PC-3 (cell line): ENCODE data around the gene MDH1. TPM values are rescaled to one million over a fixed set of nuclear protein-coding genes. Genes with fewer than 3 reads are reported as not detected.
"Not testable (repeated sequence)": the region's sequence is repeated elsewhere in the genome, so short reads cannot be mapped to it uniquely, and the experiment has no call there.

Source experiments
- ATAC-seq: fragments of 200-7000 bp; cut with Tn5 transposase; 2 replicates; pipeline ENCODE4 v1.9.1; 2020; ENCODE audit warnings: mild to moderate bottlenecking, moderate library complexity
- BruUV-seq: library from RNA; stranded (reverse); fragments of 400-500 nt; replicated peaks from 2 replicates; lab custom pipeline; 2021; lab: Mats Ljungman, UMichigan
- CTCF ChIA-PET: fragments of 300-600 bp; sonication (Branson Sonifier 250); formaldehyde crosslinking; loops from one replicate; lab custom pipeline; 2022; ENCODE audit warnings: antibody characterized with exemption; lab: Charles Lee
- POLR2A ChIA-PET: fragments of 300-600 bp; sonication (Branson Sonifier 250); formaldehyde crosslinking; loops from one replicate; lab custom pipeline; 2022; ENCODE audit warnings: antibody characterized with exemption; ENCODE audit not compliant: unreplicated experiment; lab: Charles Lee
- DNase-seq: peaks from one replicate; pipeline ENCODE4 v3.0.0-alpha.2; 2015
- H2AFZ ChIP-seq: fragments of 300-600 bp; sonication (generic); 2 replicates; pipeline ENCODE4 v1.6.0; 2016; ENCODE audit warnings: antibody characterized with exemption, low read length
- H3F3A ChIP-seq: fragments of 300-600 bp; sonication (generic); one replicate; pipeline ENCODE4 v1.6.0; 2017; ENCODE audit warnings: antibody characterized with exemption, low read length, control low read depth, mild to moderate bottlenecking; ENCODE audit not compliant: unreplicated experiment
- H3K27ac ChIP-seq: fragments of 300-600 bp; sonication (generic); 2 replicates; pipeline ENCODE4 v1.5.1; 2016; ENCODE audit warnings: mild to moderate bottlenecking, low read length
- H3K27me3 ChIP-seq: fragments of 300-600 bp; sonication (generic); 2 replicates; pipeline ENCODE4 v1.6.1; 2016; ENCODE audit warnings: low read length, mixed read lengths
- H3K36me3 ChIP-seq: fragments of 300-600 bp; sonication (generic); 2 replicates; pipeline ENCODE4 v1.6.1; 2016; ENCODE audit warnings: low read depth, mixed run types, low read length, mixed read lengths
- H3K4me1 ChIP-seq: fragments of 300-600 bp; sonication (generic); 2 replicates; pipeline ENCODE4 v1.5.1; 2016; ENCODE audit warnings: low read length; ENCODE audit not compliant: insufficient read depth
- H3K4me2 ChIP-seq: fragments of 300-600 bp; sonication (generic); 2 replicates; pipeline ENCODE4 v1.6.0; 2016; ENCODE audit warnings: low read length
- H3K4me3 ChIP-seq: fragments of 300-600 bp; sonication (generic); 2 replicates; pipeline ENCODE4 v1.5.1; 2016; ENCODE audit warnings: mild to moderate bottlenecking, low read length, mixed read lengths
- H3K79me2 ChIP-seq: fragments of 300-600 bp; sonication (generic); 2 replicates; pipeline ENCODE4 v1.6.1; 2017; ENCODE audit warnings: low read length, mixed read lengths
- H3K9ac ChIP-seq: fragments of 300-600 bp; sonication (generic); 2 replicates; pipeline ENCODE4 v1.6.0; 2016; ENCODE audit warnings: mild to moderate bottlenecking, low read length
- H3K9me2 ChIP-seq: fragments of 300-600 bp; sonication (generic); replicated peaks from 2 replicates; pipeline ENCODE4 v1.6.1; 2016; ENCODE audit warnings: mixed run types, low read length, mixed read lengths
- H3K9me3 ChIP-seq: fragments of 300-600 bp; sonication (generic); 2 replicates; pipeline ENCODE4 v1.6.1; 2016; ENCODE audit warnings: low read length, mixed read lengths
- H4K20me1 ChIP-seq: fragments of 300-600 bp; sonication (generic); 2 replicates; pipeline ENCODE4 v1.6.1; 2016; ENCODE audit warnings: low read length, mixed read lengths
- EZH2 ChIP-seq: fragments of 300-600 bp; sonication (generic); IDR thresholded peaks from one replicate; pipeline ENCODE4 v1.6.1; 2017; ENCODE audit warnings: antibody characterized with exemption, mild to moderate bottlenecking, low read length; ENCODE audit not compliant: unreplicated experiment
- EZH2phosphoT487 ChIP-seq: fragments of 300-600 bp; sonication (generic); IDR thresholded peaks from 2 replicates; pipeline ENCODE4 v1.6.1; 2018; ENCODE audit warnings: mild to moderate bottlenecking, antibody characterized with exemption, low read length, borderline replicate concordance
- intact Hi-C: fragments of 100-400 bp; cut with micrococcal nuclease; formaldehyde crosslinking; loops from 2 replicates; pipeline ENCODE4 v1.9.0; 2023
- total RNA-seq: library from RNA; depleted of rRNA; stranded (reverse); fragments of >200 nt; gene quantifications from 2 replicates; pipeline ENCODE4 v1.2.3, GENCODE V29; 2014
- TF ChIP-seq, protein P1 (sequence below): fragments of 300-600 bp; sonication (generic); conservative IDR thresholded peaks from 2 replicates; pipeline ENCODE4 v1.5.1; 2017; ENCODE audit warnings: antibody characterized with exemption, low read depth, mild to moderate bottlenecking, low read length

MDH1 gene
- total RNA-seq, 1 experiment from 2014 or later, result 304 TPM

DNA sequence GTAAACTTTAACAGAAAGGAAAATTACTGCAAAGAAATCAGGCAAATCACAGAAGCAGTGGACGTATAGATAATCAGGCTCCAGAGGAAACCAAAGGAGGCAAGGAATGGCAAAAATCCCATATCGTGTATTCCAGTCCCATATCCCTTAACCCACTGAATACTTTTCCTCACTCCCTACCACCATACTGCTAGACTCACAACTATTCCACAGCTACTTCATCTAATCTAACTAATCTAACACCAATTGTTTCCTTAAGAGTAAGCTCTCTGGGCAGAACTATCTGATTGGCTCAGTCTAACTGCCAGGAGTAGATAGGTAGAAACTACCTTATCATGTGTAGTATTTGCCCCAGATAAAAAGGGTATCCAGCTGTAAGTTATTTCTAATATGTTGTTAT lies 16.8 kb upstream of the MDH1 start:
- Histone ChIP-seq H4K20me1 (no peaks in the 10 kb centered on the region), H2AFZ (no peak overlapping the region), H3F3A (no peaks in the 10 kb centered on the region), H3K9ac (no peak overlapping the region), H3K9me2 (no peaks in the 10 kb centered on the region), H3K79me2 (no peaks in the 10 kb centered on the region), H3K4me3 (no peak overlapping the region), H3K27ac (no peak overlapping the region), H3K27me3 (no peaks in the 10 kb centered on the region), H3K4me1 (no peaks in the 10 kb centered on the region), H3K9me3 (no peaks in the 10 kb centered on the region), H3K4me2 (no peak overlapping the region), H3K36me3 (no peaks in the 10 kb centered on the region)
- CTCF ChIA-PET, result no interaction called here
- POLR2A ChIA-PET, result no interaction called here
- DNase-seq, result no peak
- intact Hi-C loops, result no loop called here
- BruUV-seq, result no TSS peak
- no peak for ATAC-seq
- TF ChIP-seq EZH2, result no peak
- TF ChIP-seq, protein P1, sequence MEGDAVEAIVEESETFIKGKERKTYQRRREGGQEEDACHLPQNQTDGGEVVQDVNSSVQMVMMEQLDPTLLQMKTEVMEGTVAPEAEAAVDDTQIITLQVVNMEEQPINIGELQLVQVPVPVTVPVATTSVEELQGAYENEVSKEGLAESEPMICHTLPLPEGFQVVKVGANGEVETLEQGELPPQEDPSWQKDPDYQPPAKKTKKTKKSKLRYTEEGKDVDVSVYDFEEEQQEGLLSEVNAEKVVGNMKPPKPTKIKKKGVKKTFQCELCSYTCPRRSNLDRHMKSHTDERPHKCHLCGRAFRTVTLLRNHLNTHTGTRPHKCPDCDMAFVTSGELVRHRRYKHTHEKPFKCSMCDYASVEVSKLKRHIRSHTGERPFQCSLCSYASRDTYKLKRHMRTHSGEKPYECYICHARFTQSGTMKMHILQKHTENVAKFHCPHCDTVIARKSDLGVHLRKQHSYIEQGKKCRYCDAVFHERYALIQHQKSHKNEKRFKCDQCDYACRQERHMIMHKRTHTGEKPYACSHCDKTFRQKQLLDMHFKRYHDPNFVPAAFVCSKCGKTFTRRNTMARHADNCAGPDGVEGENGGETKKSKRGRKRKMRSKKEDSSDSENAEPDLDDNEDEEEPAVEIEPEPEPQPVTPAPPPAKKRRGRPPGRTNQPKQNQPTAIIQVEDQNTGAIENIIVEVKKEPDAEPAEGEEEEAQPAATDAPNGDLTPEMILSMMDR, result no peak
- TF ChIP-seq EZH2phosphoT487, result no peak

DNA sequence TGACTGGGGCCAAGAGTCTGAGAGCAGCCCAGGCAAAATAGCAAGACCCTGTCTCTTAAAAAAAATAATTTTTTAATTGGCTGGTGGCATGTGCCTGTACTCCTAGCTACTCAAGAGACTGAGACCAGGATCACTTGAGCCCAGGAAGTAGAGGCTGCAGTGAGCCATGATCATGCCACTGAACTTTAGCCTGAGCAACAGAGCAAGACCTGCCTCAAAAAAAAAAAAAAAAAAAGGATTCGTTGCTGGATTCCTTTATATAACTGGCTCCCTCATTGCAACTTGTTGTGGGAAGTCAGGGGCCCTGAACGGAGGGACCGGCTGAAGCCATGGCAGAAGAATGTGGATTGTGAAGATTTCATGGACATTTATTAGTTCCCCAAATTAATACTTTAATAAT lies 15.7 kb upstream of the MDH1 start:
- intact Hi-C loops, H3F3A ChIP-seq, H3K79me2 ChIP-seq, DNase-seq, BruUV-seq, H3K4me2 ChIP-seq, H3K4me1 ChIP-seq, CTCF ChIA-PET, H3K4me3 ChIP-seq, H3K27me3 ChIP-seq, H4K20me1 ChIP-seq, H3K36me3 ChIP-seq, H3K9ac ChIP-seq, POLR2A ChIA-PET, H3K27ac ChIP-seq, H2AFZ ChIP-seq, H3K9me3 ChIP-seq, ATAC-seq, H3K9me2 ChIP-seq: not testable (repeated sequence)

DNA sequence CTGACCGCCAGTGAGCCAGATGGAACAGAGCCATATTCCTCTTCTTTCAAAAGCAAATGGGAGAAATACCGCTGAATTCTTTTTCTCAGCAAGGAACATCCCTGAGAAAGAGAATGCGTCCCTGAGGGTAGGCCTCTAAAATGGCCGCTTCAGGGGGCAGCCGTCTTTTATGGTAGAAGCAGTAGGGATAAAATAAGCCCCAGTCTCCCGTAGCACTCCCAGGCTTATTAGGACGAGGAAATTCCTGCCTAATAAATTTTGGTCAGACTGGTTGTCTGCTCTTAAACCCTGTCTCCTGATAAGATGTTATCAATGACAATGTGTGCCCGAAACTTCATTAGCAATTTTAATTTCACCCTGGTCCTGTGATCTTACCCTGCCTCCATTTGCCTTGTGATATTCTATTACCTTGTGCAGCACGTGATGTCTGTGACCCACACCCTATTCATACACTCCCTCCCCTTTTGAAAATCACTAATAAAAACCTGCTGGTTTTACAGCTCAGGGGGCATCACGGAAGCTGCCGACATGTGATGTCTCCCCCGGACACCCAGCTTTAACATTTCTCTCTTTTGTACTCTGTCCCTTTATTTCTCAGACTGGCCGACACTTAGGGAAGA lies 14.9 kb upstream of the MDH1 start:
- POLR2A ChIA-PET, ATAC-seq, H3K9me3 ChIP-seq, H3K9me2 ChIP-seq, H3K27me3 ChIP-seq, H3K4me1 ChIP-seq, H3K4me2 ChIP-seq, H3K36me3 ChIP-seq, H3K27ac ChIP-seq, H4K20me1 ChIP-seq, H3K9ac ChIP-seq, H2AFZ ChIP-seq, H3K4me3 ChIP-seq, BruUV-seq, CTCF ChIA-PET, H3K79me2 ChIP-seq, intact Hi-C loops, DNase-seq, H3F3A ChIP-seq: not testable (repeated sequence)

DNA sequence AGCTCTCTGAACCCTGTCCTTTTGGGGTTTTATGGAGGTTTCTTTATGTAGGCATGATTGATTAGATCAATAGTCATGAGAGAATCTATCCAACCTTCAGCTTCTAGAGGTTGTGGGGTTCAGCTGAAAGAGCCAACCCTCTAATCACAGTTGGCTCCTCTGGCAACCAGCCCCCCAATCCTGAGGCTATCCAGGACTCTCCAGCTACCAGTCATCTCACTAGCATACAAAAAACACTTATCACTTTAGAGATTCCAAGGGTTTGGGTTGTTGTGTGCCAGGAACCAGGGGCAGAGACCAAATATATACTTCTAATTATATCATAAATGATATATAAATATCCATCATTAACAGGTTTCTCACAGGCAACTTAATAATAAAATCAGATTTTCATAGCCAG lies 12.2 kb upstream of the MDH1 start:
- Histone ChIP-seq H3K9ac (no peak overlapping the region), H3K9me2 (no peaks in the 10 kb centered on the region), H3K79me2 (0 out of 2 replicates have a peak, but pooled peaks cover 6% of the 10 kb centered on the region), H4K20me1 (no peaks in the 10 kb centered on the region), H3F3A (no peaks in the 10 kb centered on the region), H3K27me3 (no peaks in the 10 kb centered on the region), H3K4me2 (no peak overlapping the region), H2AFZ (no peak overlapping the region), H3K27ac (no peak overlapping the region), H3K4me1 (no peaks in the 10 kb centered on the region), H3K36me3 (no peaks in the 10 kb centered on the region), H3K4me3 (no peak overlapping the region), H3K9me3 (no peaks in the 10 kb centered on the region)
- DNase-seq, result no peak
- TF ChIP-seq EZH2 (no peak), EZH2phosphoT487 (no peak)
- TF ChIP-seq, protein P1, result no peak
- ATAC-seq, result no peak
- CTCF ChIA-PET, result no interaction called here
- intact Hi-C loops, result no loop called here
- POLR2A ChIA-PET, result no interaction called here
- no TSS peak for BruUV-seq
